ENCODE results near the gene PRSS35. TPM values are rescaled to one million over a fixed set of nuclear protein-coding genes. Genes with fewer than 3 reads are reported as not detected.

The PRSS35 gene
- total RNA-seq, 1 donor from 2014 or later: 24.5 TPM

- H3K27ac Mint-ChIP-seq (ENCODE audit: unreplicated experiment): no peak overlapping the region
- no peak overlapping the region for H3K4me3 Mint-ChIP-seq (ENCODE audit: unreplicated experiment)
- no peak for TF ChIP-seq CTCF (IDR thresholded peaks at IDR 0.05)
- no peaks in the 10 kb centered on the region for H3K4me1 Mint-ChIP-seq (ENCODE audit: unreplicated experiment)
- no peaks in the 10 kb centered on the region for H3K9me3 Mint-ChIP-seq (ENCODE audit: unreplicated experiment)
- no peaks in the 10 kb centered on the region for H3K36me3 Mint-ChIP-seq (ENCODE audit: unreplicated experiment)
- H3K27me3 Mint-ChIP-seq (ENCODE audit: unreplicated experiment): peaks cover 36% of the 10 kb centered on the region
- no peak for DNase-seq (ENCODE audit: extremely low spot score, unreplicated experiment)
These were observed 42.3 kb upstream of the PRSS35 start for GRCh38 chr6:83470001-83470400.

- TF ChIP-seq CTCF (IDR thresholded peaks at IDR 0.05): no peak
- Mint-ChIP-seq H3K27me3 (ENCODE audit: unreplicated experiment) (peaks cover 36% of the 10 kb centered on the region), H3K4me3 (ENCODE audit: unreplicated experiment) (no peak overlapping the region), H3K36me3 (ENCODE audit: unreplicated experiment) (no peaks in the 10 kb centered on the region), H3K27ac (ENCODE audit: unreplicated experiment) (no peak overlapping the region), H3K9me3 (ENCODE audit: unreplicated experiment) (no peaks in the 10 kb centered on the region), H3K4me1 (ENCODE audit: unreplicated experiment) (no peaks in the 10 kb centered on the region)
- no peak for DNase-seq (ENCODE audit: extremely low spot score, unreplicated experiment)
These were observed 41.7 kb upstream of the PRSS35 start for GRCh38 chr6:83470587-83470986.

- Mint-ChIP-seq H3K4me3 (ENCODE audit: unreplicated experiment) (no peak overlapping the region), H3K36me3 (ENCODE audit: unreplicated experiment) (no peaks in the 10 kb centered on the region), H3K27ac (ENCODE audit: unreplicated experiment) (no peak overlapping the region), H3K9me3 (ENCODE audit: unreplicated experiment) (no peaks in the 10 kb centered on the region), H3K27me3 (ENCODE audit: unreplicated experiment) (peaks cover 36% of the 10 kb centered on the region), H3K4me1 (ENCODE audit: unreplicated experiment) (no peaks in the 10 kb centered on the region)
- no peak for TF ChIP-seq CTCF (IDR thresholded peaks at IDR 0.05)
- DNase-seq (ENCODE audit: extremely low spot score, unreplicated experiment): no peak
These were observed 39.6 kb upstream of the PRSS35 start for GRCh38 chr6:83472767-83473166.

- H3K36me3 Mint-ChIP-seq (ENCODE audit: unreplicated experiment): no peaks in the 10 kb centered on the region
- H3K9me3 Mint-ChIP-seq (ENCODE audit: unreplicated experiment): no peaks in the 10 kb centered on the region
- H3K4me1 Mint-ChIP-seq (ENCODE audit: unreplicated experiment): no peaks in the 10 kb centered on the region
- no peak for DNase-seq (ENCODE audit: extremely low spot score, unreplicated experiment)
- H3K27ac Mint-ChIP-seq (ENCODE audit: unreplicated experiment): no peak overlapping the region
- peaks cover 41% of the 10 kb centered on the region for H3K27me3 Mint-ChIP-seq (ENCODE audit: unreplicated experiment)
- no peak overlapping the region for H3K4me3 Mint-ChIP-seq (ENCODE audit: unreplicated experiment)
- TF ChIP-seq CTCF (IDR thresholded peaks at IDR 0.05): no peak
These were observed 38.0 kb upstream of the PRSS35 start for GRCh38 chr6:83474309-83474708.

GRCh38 chr6:83476971-83477370 lies 35.4 kb upstream of the PRSS35 start:
- no peak for DNase-seq (ENCODE audit: extremely low spot score, unreplicated experiment)
- peaks cover 52% of the 10 kb centered on the region for H3K27me3 Mint-ChIP-seq (ENCODE audit: unreplicated experiment)
- no peaks in the 10 kb centered on the region for H3K9me3 Mint-ChIP-seq (ENCODE audit: unreplicated experiment)
- H3K4me3 Mint-ChIP-seq (ENCODE audit: unreplicated experiment): no peak overlapping the region
- no peak for TF ChIP-seq CTCF (IDR thresholded peaks at IDR 0.05)
- no peaks in the 10 kb centered on the region for H3K36me3 Mint-ChIP-seq (ENCODE audit: unreplicated experiment)
- no peaks in the 10 kb centered on the region for H3K4me1 Mint-ChIP-seq (ENCODE audit: unreplicated experiment)
- H3K27ac Mint-ChIP-seq (ENCODE audit: unreplicated experiment): no peak overlapping the region

All from osteocyte (in vitro differentiated cells).